Fibroblast of lung (primary cell): ENCODE measurements around the gene AGAP1. TPM values are rescaled to one million over a fixed set of nuclear protein-coding genes. Genes with fewer than 3 reads are reported as not detected.
A peak's percentile ranks its signal among the peaks of the same experiment; 100 is the strongest.

ENCODE experiments used
- DNase-seq, 2 donors: peaks; one replicate each; pipeline versions ENCODE4 v3.0.0 to v3.0.0-alpha.2; 2010; ENCODE audit warnings: low read depth in 2 of 2
- H2AFZ ChIP-seq: 2 replicates; pipeline ENCODE4 v1.5.1; 2012; ENCODE audit warnings: low read length, control low read depth, inconsistent platforms
- H3K27ac ChIP-seq: 2 replicates; pipeline ENCODE4 v1.5.1; 2011; ENCODE audit warnings: low read length, control low read depth; ENCODE audit not compliant: insufficient read depth
- H3K27me3 ChIP-seq: 2 replicates; pipeline ENCODE4 v1.5.1; 2011; ENCODE audit warnings: mild to moderate bottlenecking, low read length; ENCODE audit not compliant: control insufficient read depth, insufficient read depth
- H3K36me3 ChIP-seq: 2 replicates; pipeline ENCODE4 v1.5.1; 2011; ENCODE audit warnings: low read length; ENCODE audit not compliant: control insufficient read depth, insufficient read depth
- H3K4me1 ChIP-seq: 2 replicates; pipeline ENCODE4 v1.5.1; 2011; ENCODE audit warnings: low read length; ENCODE audit not compliant: control insufficient read depth, insufficient read depth; ENCODE audit errors: extremely low read depth
- H3K4me2 ChIP-seq: 2 replicates; pipeline ENCODE4 v1.5.1; 2011; ENCODE audit warnings: low read length, control low read depth; ENCODE audit not compliant: insufficient read depth; ENCODE audit errors: extremely low read depth
- H3K4me3 ChIP-seq, 4 experiments: fragments of 200-600 bp in 1 of 4; sonication (generic) in 1 of 4; replicated peaks in 1 of 4; 2 replicates each; pipeline ENCODE4 v1.5.1; 2011 to 2016; ENCODE audit warnings: low read length in 4 of 4, low read depth in 3 of 4, mild to moderate bottlenecking in 3 of 4, control low read depth in 2 of 4, inconsistent platforms in 1 of 4, mixed read lengths in 1 of 4; ENCODE audit not compliant: insufficient read depth in 1 of 4; ENCODE audit errors: control extremely low read depth in 1 of 4
- H3K79me2 ChIP-seq: 2 replicates; pipeline ENCODE4 v1.5.1; 2012; ENCODE audit warnings: mild to moderate bottlenecking, low read length, inconsistent platforms; ENCODE audit not compliant: control insufficient read depth, insufficient read depth
- H3K9ac ChIP-seq: 2 replicates; pipeline ENCODE4 v1.5.1; 2011; ENCODE audit warnings: mild to moderate bottlenecking, low read length, control low read depth; ENCODE audit not compliant: insufficient read depth
- H3K9me3 ChIP-seq: 2 replicates; pipeline ENCODE4 v1.5.1; 2012; ENCODE audit warnings: low read depth, low read length; ENCODE audit not compliant: control insufficient read depth, insufficient read depth
- H4K20me1 ChIP-seq: 2 replicates; pipeline ENCODE4 v1.5.1; 2011; ENCODE audit warnings: low read length; ENCODE audit not compliant: control insufficient read depth, insufficient read depth; ENCODE audit errors: extremely low read depth
- EZH2 ChIP-seq: IDR thresholded peaks from 2 replicates; pipeline ENCODE4 v1.5.1; 2012; ENCODE audit warnings: low read length, control low read depth, mild to moderate bottlenecking; ENCODE audit errors: missing control alignments
- polyA plus RNA-seq, 2 donors: library from polyadenylated mRNA; depleted of rRNA in 1 of 2; stranded (reverse) in 1 of 2; unstranded in 1 of 2; fragments of >200 nt; gene quantifications; 2 replicates each; pipeline ENCODE4 v1.2.1, GENCODE V29; 2011 to 2012; ENCODE audit warnings: missing spikeins in 1 of 2
- total RNA-seq: library from RNA; depleted of rRNA; stranded (reverse); fragments of >200 nt; gene quantifications from 2 replicates; pipeline ENCODE4 v1.2.1, GENCODE V29; 2014
- TF ChIP-seq, protein P1 (sequence below), 2 donors: IDR thresholded peaks in 1 of 2; conservative IDR thresholded peaks in 1 of 2; 1 replicate in 1 of 2; 2 replicates in 1 of 2; pipeline ENCODE4 v1.5.1; 2011 to 2012; ENCODE audit warnings: low read length in 2 of 2, control low read depth in 1 of 2, inconsistent platforms in 1 of 2, low read depth in 1 of 2, mild to moderate bottlenecking in 1 of 2

Gene AGAP1
- total and polyA plus RNA-seq, 2 donors (not counting 1 experiment from before 2014, with no cell fraction given), result 10.6 to 14.0 TPM

DNA sequence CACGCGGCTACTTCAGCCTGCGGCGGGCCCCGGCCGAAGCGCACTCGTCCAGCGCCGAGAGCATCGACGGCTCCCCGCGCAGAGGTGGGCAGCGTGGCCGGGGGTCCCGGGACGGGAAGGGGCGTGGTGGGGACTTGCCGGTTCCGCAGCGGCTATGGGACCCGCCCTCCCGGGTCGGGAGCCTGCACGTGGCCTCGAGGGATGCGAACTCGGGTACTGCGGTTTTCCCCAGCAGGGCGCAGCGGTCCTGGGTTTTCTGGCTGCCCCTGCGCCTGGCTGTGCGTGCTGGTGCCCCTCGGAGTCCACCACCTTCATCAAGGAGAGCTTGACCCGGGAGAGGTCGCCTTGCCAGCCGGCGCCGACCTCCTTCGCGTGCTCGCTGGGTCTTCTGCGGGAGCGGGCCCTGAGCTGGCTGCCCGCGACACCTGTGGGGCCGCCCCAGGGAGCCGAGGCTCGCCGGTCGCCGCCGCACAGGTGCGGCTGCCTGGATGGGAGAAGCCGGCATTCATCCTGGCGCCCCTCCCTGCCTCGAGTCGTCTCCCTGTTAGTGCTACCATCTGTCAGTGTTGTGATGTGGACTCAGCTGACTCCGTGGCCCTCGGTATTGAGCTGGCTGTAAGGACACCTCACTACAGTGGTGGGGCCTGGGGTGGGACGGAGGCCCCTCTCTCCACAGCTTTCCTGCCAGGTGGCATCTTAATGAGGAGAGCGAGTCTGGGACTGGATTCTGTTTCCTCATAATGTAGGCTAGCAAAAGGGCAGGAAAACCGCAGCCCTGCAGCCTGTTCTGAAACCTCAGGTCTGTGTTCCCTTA is 177.3 kb downstream of the AGAP1 start:
- H3K4me1 ChIP-seq, result peaks cover 2% of the 10 kb centered on the region
- no peaks in the 10 kb centered on the region for H4K20me1 ChIP-seq
- H3K27ac ChIP-seq, result no peak overlapping the region
- no peaks in the 10 kb centered on the region for H3K27me3 ChIP-seq
- peak overlapping the region in 2 of 4 experiments; percentile 14 to 58 for H3K4me3 ChIP-seq
- no peaks in the 10 kb centered on the region for H3K36me3 ChIP-seq
- TF ChIP-seq, protein P1, sequence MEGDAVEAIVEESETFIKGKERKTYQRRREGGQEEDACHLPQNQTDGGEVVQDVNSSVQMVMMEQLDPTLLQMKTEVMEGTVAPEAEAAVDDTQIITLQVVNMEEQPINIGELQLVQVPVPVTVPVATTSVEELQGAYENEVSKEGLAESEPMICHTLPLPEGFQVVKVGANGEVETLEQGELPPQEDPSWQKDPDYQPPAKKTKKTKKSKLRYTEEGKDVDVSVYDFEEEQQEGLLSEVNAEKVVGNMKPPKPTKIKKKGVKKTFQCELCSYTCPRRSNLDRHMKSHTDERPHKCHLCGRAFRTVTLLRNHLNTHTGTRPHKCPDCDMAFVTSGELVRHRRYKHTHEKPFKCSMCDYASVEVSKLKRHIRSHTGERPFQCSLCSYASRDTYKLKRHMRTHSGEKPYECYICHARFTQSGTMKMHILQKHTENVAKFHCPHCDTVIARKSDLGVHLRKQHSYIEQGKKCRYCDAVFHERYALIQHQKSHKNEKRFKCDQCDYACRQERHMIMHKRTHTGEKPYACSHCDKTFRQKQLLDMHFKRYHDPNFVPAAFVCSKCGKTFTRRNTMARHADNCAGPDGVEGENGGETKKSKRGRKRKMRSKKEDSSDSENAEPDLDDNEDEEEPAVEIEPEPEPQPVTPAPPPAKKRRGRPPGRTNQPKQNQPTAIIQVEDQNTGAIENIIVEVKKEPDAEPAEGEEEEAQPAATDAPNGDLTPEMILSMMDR (conservative IDR thresholded peaks at IDR 0.05 in 1 of 2, IDR thresholded peaks at IDR 0.05 in 1 of 2; ENCODE audit: low read depth in 1 of 2, low read length in 2 of 2), result no peak
- no peak overlapping the region for H3K9ac ChIP-seq
- no peak for DNase-seq
- peak overlapping the region; percentile 71 for H3K4me2 ChIP-seq
- H2AFZ ChIP-seq, result no peak overlapping the region
- no peaks in the 10 kb centered on the region for H3K79me2 ChIP-seq
- no peaks in the 10 kb centered on the region for H3K9me3 ChIP-seq

DNA sequence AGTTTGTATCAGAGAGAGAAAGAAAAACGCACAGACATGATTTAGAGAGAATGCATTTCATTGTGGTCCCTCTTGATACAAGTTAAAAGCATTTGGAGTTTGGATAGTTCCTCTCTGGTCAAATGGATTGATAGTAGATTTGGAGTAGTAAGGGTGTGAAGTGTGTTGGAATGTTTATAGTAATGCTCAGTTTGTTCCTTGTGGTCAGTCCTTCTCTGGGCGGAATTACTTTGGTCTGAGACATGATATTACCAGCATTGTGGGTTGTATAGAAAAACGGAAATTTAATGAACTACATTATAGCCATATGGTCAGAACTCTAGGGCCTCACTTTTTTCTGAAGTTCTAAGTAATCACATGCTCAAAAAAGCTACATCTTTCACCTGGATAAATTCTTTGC is 178.9 kb downstream of the AGAP1 start:
- no peaks in the 10 kb centered on the region for H4K20me1 ChIP-seq
- H3K9me3 ChIP-seq, result no peaks in the 10 kb centered on the region
- no peaks in the 10 kb centered on the region for H3K36me3 ChIP-seq
- TF ChIP-seq, protein P1 (conservative IDR thresholded peaks at IDR 0.05 in 1 of 2, IDR thresholded peaks at IDR 0.05 in 1 of 2; ENCODE audit: low read depth in 1 of 2, low read length in 2 of 2), result no peak
- TF ChIP-seq EZH2, result no peak
- H3K27me3 ChIP-seq, result no peaks in the 10 kb centered on the region
- peak in 1 of 2 donors; percentile 30 for DNase-seq
- peaks cover 4% of the 10 kb centered on the region for H3K79me2 ChIP-seq
- peaks cover 5% of the 10 kb centered on the region for H3K4me1 ChIP-seq
- H3K4me3 ChIP-seq, result no peak overlapping the region
- no peak overlapping the region for H3K4me2 ChIP-seq
- H3K9ac ChIP-seq, result no peak overlapping the region
- H3K27ac ChIP-seq, result no peak overlapping the region
- H2AFZ ChIP-seq, result no peak overlapping the region

DNA sequence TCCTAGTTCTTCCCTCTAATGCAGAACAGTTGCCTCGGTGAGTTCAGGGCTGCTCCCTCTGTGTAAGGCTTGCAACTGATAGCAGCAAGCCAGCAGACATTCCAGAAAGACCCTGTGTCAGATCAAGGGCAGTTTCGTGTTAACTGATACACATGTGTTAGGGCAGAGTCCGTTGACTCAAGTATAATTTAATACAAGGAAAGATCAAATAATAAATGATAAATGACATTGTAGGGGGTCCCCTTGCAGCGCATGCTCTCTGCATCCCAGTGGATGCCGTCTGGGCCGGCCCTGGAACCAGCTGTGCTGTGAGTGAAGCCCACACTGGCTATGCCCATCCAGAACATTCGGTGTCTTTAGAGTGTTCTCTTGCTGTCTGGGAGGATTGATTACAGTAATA is 180.3 kb downstream of the AGAP1 start:
- no peak overlapping the region for H3K4me2 ChIP-seq
- H3K79me2 ChIP-seq, result peaks cover 4% of the 10 kb centered on the region
- no peak overlapping the region for H2AFZ ChIP-seq
- no peak overlapping the region for H3K9ac ChIP-seq
- H3K4me3 ChIP-seq, result no peak overlapping the region
- peaks cover 5% of the 10 kb centered on the region for H3K4me1 ChIP-seq
- no peak overlapping the region for H3K27ac ChIP-seq
- TF ChIP-seq EZH2, result no peak
- TF ChIP-seq, protein P1 (conservative IDR thresholded peaks at IDR 0.05 in 1 of 2, IDR thresholded peaks at IDR 0.05 in 1 of 2; ENCODE audit: low read depth in 1 of 2, low read length in 2 of 2), result no peak
- DNase-seq, result no peak
- no peaks in the 10 kb centered on the region for H3K27me3 ChIP-seq
- H3K9me3 ChIP-seq, result no peaks in the 10 kb centered on the region
- H3K36me3 ChIP-seq, result no peaks in the 10 kb centered on the region
- no peaks in the 10 kb centered on the region for H4K20me1 ChIP-seq
